WTC11 (cell line): Measurements from ENCODE around the gene DUOX1.

Source experiments
- ATF1 ChIP-seq: sonication (generic); formaldehyde crosslinking; IDR thresholded peaks from 2 replicates; pipeline ENCODE4 v1.8.1; 2023; ENCODE audit warnings: mild to moderate bottlenecking, moderate library complexity, missing genetic modification reagents
- NR3C1 ChIP-seq: sonication (generic); formaldehyde crosslinking; conservative IDR thresholded peaks from 2 replicates; pipeline ENCODE4 v1.8.1; 2023; ENCODE audit warnings: low read depth, mild to moderate bottlenecking, missing genetic modification reagents
- RELA ChIP-seq: sonication (generic); formaldehyde crosslinking; IDR thresholded peaks from 2 replicates; pipeline ENCODE4 v1.8.1; 2022; ENCODE audit warnings: missing genetic modification reagents, mild to moderate bottlenecking, borderline replicate concordance
- ZBTB21 ChIP-seq: sonication (generic); formaldehyde crosslinking; IDR thresholded peaks from 2 replicates; pipeline ENCODE4 v1.8.1; 2023; ENCODE audit warnings: mild to moderate bottlenecking, missing genetic modification reagents, borderline replicate concordance
- TF ChIP-seq, protein P1 (sequence below): sonication (generic); formaldehyde crosslinking; IDR thresholded peaks from 2 replicates; pipeline ENCODE4 v1.8.0; 2022; ENCODE audit warnings: mild to moderate bottlenecking, missing genetic modification reagents
- TF ChIP-seq, protein P2 (sequence below): sonication (generic); formaldehyde crosslinking; IDR thresholded peaks from 2 replicates; pipeline ENCODE4 v1.8.1; 2022; ENCODE audit warnings: missing genetic modification reagents, borderline replicate concordance
- TF ChIP-seq, protein P3 (sequence below): sonication (generic); formaldehyde crosslinking; IDR thresholded peaks from 2 replicates; pipeline ENCODE4 v1.8.1; 2022; ENCODE audit warnings: low read depth, mild to moderate bottlenecking, moderate library complexity, missing genetic modification reagents, borderline replicate concordance
- TF ChIP-seq, protein P4 (sequence below): sonication (generic); formaldehyde crosslinking; conservative IDR thresholded peaks from 2 replicates; pipeline ENCODE4 v1.8.1; 2023; ENCODE audit warnings: mild to moderate bottlenecking, low read depth, missing genetic modification reagents, moderate library complexity
- TF ChIP-seq, protein P5 (sequence below): fragments of 200-600 bp; IDR thresholded peaks from 2 replicates; pipeline ENCODE4 v1.8.0; 2022; ENCODE audit warnings: antibody characterized with exemption
- TF ChIP-seq, protein P6 (sequence below): sonication (generic); formaldehyde crosslinking; IDR thresholded peaks from 2 replicates; pipeline ENCODE4 v1.8.1; 2022; ENCODE audit warnings: low read depth, missing genetic modification reagents, borderline replicate concordance

DNA sequence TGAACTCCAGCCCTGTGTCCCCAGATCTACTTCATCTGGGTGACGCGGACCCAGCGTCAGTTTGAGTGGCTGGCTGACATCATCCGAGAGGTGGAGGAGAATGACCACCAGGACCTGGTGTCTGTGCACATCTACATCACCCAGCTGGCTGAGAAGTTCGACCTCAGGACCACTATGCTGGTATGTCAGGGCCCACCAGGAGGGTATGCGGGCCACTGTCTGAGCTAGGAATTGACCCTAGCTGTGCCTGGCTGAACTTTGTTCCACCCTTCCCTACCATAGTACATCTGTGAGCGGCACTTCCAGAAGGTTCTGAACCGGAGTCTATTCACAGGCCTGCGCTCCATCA is 33.7 kb downstream of the DUOX1 start:
- TF ChIP-seq, protein P1, sequence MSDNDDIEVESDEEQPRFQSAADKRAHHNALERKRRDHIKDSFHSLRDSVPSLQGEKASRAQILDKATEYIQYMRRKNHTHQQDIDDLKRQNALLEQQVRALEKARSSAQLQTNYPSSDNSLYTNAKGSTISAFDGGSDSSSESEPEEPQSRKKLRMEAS (CRISPR knock-in tag), result no peak; the same call in 1 of the 2 replicates
- no peak for TF ChIP-seq RELA (CRISPR knock-in tag)
- TF ChIP-seq, protein P2, sequence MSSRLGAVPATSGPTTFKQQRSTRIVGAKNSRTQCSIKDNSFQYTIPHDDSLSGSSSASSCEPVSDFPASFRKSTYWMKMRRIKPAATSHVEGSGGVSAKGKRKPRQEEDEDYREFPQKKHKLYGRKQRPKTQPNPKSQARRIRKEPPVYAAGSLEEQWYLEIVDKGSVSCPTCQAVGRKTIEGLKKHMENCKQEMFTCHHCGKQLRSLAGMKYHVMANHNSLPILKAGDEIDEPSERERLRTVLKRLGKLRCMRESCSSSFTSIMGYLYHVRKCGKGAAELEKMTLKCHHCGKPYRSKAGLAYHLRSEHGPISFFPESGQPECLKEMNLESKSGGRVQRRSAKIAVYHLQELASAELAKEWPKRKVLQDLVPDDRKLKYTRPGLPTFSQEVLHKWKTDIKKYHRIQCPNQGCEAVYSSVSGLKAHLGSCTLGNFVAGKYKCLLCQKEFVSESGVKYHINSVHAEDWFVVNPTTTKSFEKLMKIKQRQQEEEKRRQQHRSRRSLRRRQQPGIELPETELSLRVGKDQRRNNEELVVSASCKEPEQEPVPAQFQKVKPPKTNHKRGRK (CRISPR knock-in tag), result no peak
- TF ChIP-seq, protein P3, sequence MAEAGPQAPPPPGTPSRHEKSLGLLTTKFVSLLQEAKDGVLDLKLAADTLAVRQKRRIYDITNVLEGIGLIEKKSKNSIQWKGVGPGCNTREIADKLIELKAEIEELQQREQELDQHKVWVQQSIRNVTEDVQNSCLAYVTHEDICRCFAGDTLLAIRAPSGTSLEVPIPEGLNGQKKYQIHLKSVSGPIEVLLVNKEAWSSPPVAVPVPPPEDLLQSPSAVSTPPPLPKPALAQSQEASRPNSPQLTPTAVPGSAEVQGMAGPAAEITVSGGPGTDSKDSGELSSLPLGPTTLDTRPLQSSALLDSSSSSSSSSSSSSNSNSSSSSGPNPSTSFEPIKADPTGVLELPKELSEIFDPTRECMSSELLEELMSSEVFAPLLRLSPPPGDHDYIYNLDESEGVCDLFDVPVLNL (CRISPR knock-in tag), result no peak
- TF ChIP-seq, protein P4, sequence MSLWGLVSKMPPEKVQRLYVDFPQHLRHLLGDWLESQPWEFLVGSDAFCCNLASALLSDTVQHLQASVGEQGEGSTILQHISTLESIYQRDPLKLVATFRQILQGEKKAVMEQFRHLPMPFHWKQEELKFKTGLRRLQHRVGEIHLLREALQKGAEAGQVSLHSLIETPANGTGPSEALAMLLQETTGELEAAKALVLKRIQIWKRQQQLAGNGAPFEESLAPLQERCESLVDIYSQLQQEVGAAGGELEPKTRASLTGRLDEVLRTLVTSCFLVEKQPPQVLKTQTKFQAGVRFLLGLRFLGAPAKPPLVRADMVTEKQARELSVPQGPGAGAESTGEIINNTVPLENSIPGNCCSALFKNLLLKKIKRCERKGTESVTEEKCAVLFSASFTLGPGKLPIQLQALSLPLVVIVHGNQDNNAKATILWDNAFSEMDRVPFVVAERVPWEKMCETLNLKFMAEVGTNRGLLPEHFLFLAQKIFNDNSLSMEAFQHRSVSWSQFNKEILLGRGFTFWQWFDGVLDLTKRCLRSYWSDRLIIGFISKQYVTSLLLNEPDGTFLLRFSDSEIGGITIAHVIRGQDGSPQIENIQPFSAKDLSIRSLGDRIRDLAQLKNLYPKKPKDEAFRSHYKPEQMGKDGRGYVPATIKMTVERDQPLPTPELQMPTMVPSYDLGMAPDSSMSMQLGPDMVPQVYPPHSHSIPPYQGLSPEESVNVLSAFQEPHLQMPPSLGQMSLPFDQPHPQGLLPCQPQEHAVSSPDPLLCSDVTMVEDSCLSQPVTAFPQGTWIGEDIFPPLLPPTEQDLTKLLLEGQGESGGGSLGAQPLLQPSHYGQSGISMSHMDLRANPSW (CRISPR knock-in tag), result no peak
- TF ChIP-seq, protein P5, sequence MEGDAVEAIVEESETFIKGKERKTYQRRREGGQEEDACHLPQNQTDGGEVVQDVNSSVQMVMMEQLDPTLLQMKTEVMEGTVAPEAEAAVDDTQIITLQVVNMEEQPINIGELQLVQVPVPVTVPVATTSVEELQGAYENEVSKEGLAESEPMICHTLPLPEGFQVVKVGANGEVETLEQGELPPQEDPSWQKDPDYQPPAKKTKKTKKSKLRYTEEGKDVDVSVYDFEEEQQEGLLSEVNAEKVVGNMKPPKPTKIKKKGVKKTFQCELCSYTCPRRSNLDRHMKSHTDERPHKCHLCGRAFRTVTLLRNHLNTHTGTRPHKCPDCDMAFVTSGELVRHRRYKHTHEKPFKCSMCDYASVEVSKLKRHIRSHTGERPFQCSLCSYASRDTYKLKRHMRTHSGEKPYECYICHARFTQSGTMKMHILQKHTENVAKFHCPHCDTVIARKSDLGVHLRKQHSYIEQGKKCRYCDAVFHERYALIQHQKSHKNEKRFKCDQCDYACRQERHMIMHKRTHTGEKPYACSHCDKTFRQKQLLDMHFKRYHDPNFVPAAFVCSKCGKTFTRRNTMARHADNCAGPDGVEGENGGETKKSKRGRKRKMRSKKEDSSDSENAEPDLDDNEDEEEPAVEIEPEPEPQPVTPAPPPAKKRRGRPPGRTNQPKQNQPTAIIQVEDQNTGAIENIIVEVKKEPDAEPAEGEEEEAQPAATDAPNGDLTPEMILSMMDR, result no peak
- no peak for TF ChIP-seq ZBTB21 (CRISPR knock-in tag)
- TF ChIP-seq ATF1 (CRISPR knock-in tag), result no peak
- no peak for TF ChIP-seq NR3C1 (CRISPR knock-in tag)
- TF ChIP-seq, protein P6, sequence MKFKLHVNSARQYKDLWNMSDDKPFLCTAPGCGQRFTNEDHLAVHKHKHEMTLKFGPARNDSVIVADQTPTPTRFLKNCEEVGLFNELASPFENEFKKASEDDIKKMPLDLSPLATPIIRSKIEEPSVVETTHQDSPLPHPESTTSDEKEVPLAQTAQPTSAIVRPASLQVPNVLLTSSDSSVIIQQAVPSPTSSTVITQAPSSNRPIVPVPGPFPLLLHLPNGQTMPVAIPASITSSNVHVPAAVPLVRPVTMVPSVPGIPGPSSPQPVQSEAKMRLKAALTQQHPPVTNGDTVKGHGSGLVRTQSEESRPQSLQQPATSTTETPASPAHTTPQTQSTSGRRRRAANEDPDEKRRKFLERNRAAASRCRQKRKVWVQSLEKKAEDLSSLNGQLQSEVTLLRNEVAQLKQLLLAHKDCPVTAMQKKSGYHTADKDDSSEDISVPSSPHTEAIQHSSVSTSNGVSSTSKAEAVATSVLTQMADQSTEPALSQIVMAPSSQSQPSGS (CRISPR knock-in tag), result no peak
